Measurements from ENCODE around the gene DOP1A.

DNA sequence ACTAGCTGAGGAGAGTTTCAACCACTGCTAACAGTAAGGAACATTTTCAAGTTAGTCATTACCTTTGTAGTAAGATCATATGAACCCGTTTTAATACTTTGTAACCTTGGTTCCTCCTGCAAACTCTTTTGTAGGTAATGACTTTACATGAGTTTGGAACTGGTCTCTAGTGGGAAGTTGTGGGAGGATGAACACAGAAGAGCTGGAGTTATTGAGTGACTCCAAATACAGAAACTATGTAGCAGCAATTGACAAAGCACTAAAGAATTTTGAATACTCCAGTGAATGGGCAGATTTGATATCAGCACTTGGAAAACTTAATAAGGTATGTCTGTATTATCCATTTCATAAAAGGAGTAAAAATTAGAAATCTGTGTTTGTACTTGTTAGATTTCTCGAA, 29.3 kb downstream of the DOP1A start:
- TF ChIP-seq CTCF (IDR thresholded peaks at IDR 0.05; ENCODE audit: insufficient read depth, low read length, poor library complexity, severe bottlenecking) (no peak), EZH2phosphoT487 (conservative IDR thresholded peaks at IDR 0.05; ENCODE audit: low read length) (no peak)
